ENCODE results near the gene LAGE3. TPM values are rescaled to one million over a fixed set of nuclear protein-coding genes. Genes with fewer than 3 reads are reported as not detected.

The LAGE3 gene
- total and polyA plus RNA-seq, 2 of the 13 experiments (the other 11 are each of a cell fraction or from before 2014, with no cell fraction given), result 7.6 to 12.7 TPM

- TF ChIP-seq ZBED4 (CRISPR knock-in tag; IDR thresholded peaks at IDR 0.05; ENCODE audit: borderline replicate concordance) (no peak), ZNF432 (CRISPR knock-in tag; IDR thresholded peaks at IDR 0.05; ENCODE audit: borderline replicate concordance) (no peak), ZNF260 (CRISPR knock-in tag; IDR thresholded peaks at IDR 0.05; ENCODE audit: borderline replicate concordance, low read depth) (no peak), AGO2 (optimal IDR thresholded peaks at IDR 0.05; ENCODE audit: low read depth, low read length) (no peak), KMT2B (CRISPR knock-in tag; IDR thresholded peaks at IDR 0.05) (no peak), ZNF484 (CRISPR knock-in tag; IDR thresholded peaks at IDR 0.05; ENCODE audit: borderline replicate concordance, low read depth) (no peak), SIN3A (IDR thresholded peaks at IDR 0.05; ENCODE audit: borderline replicate concordance, low read depth, low read length) (no peak), E2F2 (CRISPR knock-in tag; IDR thresholded peaks at IDR 0.05; ENCODE audit: borderline replicate concordance) (no peak)
These were observed 32.7 kb downstream of the LAGE3 start (continued) for GRCh38 chrX:154446430-154446829.
